Activated CD4-positive, alpha-beta T cell treated with anti-CD3 and anti-CD28 coated beads, Interleukin-2, amount 50 U/mL, for 48 hours (primary cell): Measurements from ENCODE around the gene ACTC1.
A peak's percentile ranks its signal among the peaks of the same experiment; 100 is the strongest.
"Not testable (repeated sequence)": the region's sequence is repeated elsewhere in the genome, so short reads cannot be mapped to it uniquely, and the experiment has no call there.

Experiments
- DNase-seq, 2 experiments: peaks; one replicate each; pipeline ENCODE4 v3.0.0-alpha.2; 2020

The ACTC1 gene

GRCh38 chr15:34795267-34796081 lies at the start of gene ACTC1:
Gene ACTC1, minus strand, starts transcription at chr15:34795549. Its CDS starts 741 bp downstream, at chr15:34794808.
- DNase-seq: peak in 1 of 2 experiments; percentile 9

- no peak for DNase-seq
These were observed 45.9 kb upstream of the ACTC1 start for GRCh38 chr15:34841262-34841725.

GRCh38 chr15:34838282-34838681 lies 42.9 kb upstream of the ACTC1 start:
- no peak for DNase-seq

GRCh38 chr15:34837246-34838016 lies 42.1 kb upstream of the ACTC1 start:
- DNase-seq: no peak

- DNase-seq: no peak
These were observed 33.0 kb upstream of the ACTC1 start for GRCh38 chr15:34828145-34828911.

- no peak for DNase-seq
These were observed 26.5 kb upstream of the ACTC1 start for GRCh38 chr15:34821831-34822230.

GRCh38 chr15:34820110-34820509 lies 24.8 kb upstream of the ACTC1 start:
- no peak for DNase-seq

GRCh38 chr15:34818526-34818925 lies 23.2 kb upstream of the ACTC1 start:
- no peak for DNase-seq

- no peak for DNase-seq
These were observed 20.5 kb upstream of the ACTC1 start for GRCh38 chr15:34815836-34816235.

GRCh38 chr15:34813446-34814190 lies 18.3 kb upstream of the ACTC1 start:
- no peak for DNase-seq

- DNase-seq: not testable (repeated sequence)
These were observed 17.6 kb upstream of the ACTC1 start for GRCh38 chr15:34812868-34813365.

GRCh38 chr15:34812369-34812768 lies 17.0 kb upstream of the ACTC1 start:
- DNase-seq: no peak

- no peak for DNase-seq
These were observed 15.2 kb upstream of the ACTC1 start for GRCh38 chr15:34810443-34811129.

GRCh38 chr15:34809186-34809585 lies 13.8 kb upstream of the ACTC1 start:
- no peak for DNase-seq

GRCh38 chr15:34808016-34808415 lies 12.7 kb upstream of the ACTC1 start:
- DNase-seq: no peak

- not testable (repeated sequence) for DNase-seq
These were observed 11.9 kb upstream of the ACTC1 start for GRCh38 chr15:34807241-34807640.

- DNase-seq: no peak
These were observed 9.4 kb upstream of the ACTC1 start for GRCh38 chr15:34804776-34805175.

GRCh38 chr15:34804113-34804512 lies 8.8 kb upstream of the ACTC1 start:
- no peak for DNase-seq

GRCh38 chr15:34802803-34803750 lies 7.7 kb upstream of the ACTC1 start:
- DNase-seq: no peak

GRCh38 chr15:34802371-34802770 lies 7.0 kb upstream of the ACTC1 start:
- DNase-seq: no peak
